Hepatocyte (in vitro differentiated cells): ENCODE measurements around the gene PPHLN1. TPM values are rescaled to one million over a fixed set of nuclear protein-coding genes. Genes with fewer than 3 reads are reported as not detected.

ENCODE experiments used
- DNase-seq: peaks from one replicate; pipeline ENCODE4 v3.0.0-alpha.2; 2016; ENCODE audit warnings: low spot score
- H2AFZ ChIP-seq: fragments of 200-600 bp; sonication (generic); 2 replicates; pipeline ENCODE4 v1.6.0; 2016; ENCODE audit warnings: antibody characterized with exemption, mild to moderate bottlenecking
- H3K27ac ChIP-seq: fragments of 200-600 bp; sonication (generic); 2 replicates; pipeline ENCODE4 v1.5.1; 2016; ENCODE audit warnings: mild to moderate bottlenecking
- H3K27me3 ChIP-seq: fragments of 200-600 bp; sonication (generic); 2 replicates; pipeline ENCODE4 v1.6.1; 2016
- H3K36me3 ChIP-seq: fragments of 200-600 bp; sonication (generic); replicated peaks from 2 replicates; pipeline ENCODE4 v1.5.1; 2016; ENCODE audit warnings: low read depth; ENCODE audit not compliant: insufficient read depth
- H3K4me1 ChIP-seq: fragments of 200-600 bp; sonication (generic); 2 replicates; pipeline ENCODE4 v1.5.1; 2016; ENCODE audit warnings: mild to moderate bottlenecking, moderate library complexity; ENCODE audit not compliant: insufficient read depth
- H3K4me2 ChIP-seq: fragments of 200-600 bp; sonication (generic); 2 replicates; pipeline ENCODE4 v1.6.0; 2016
- H3K4me3 ChIP-seq: fragments of 200-600 bp; sonication (generic); 2 replicates; pipeline ENCODE4 v1.5.1; 2016; ENCODE audit warnings: mild to moderate bottlenecking
- H3K79me2 ChIP-seq: fragments of 200-600 bp; sonication (generic); 2 replicates; pipeline ENCODE4 v1.6.0; 2017; ENCODE audit warnings: mild to moderate bottlenecking
- H3K9me2 ChIP-seq: fragments of 200-600 bp; sonication (generic); replicated peaks from 2 replicates; pipeline ENCODE4 v1.6.0; 2017; ENCODE audit warnings: mild to moderate bottlenecking; ENCODE audit not compliant: insufficient read depth
- H3K9me3 ChIP-seq: fragments of 200-600 bp; sonication (generic); 2 replicates; pipeline ENCODE4 v1.5.1; 2016; ENCODE audit warnings: low read depth, mild to moderate bottlenecking
- H4K20me1 ChIP-seq: fragments of 200-600 bp; sonication (generic); 2 replicates; pipeline ENCODE4 v1.6.0; 2016; ENCODE audit warnings: mild to moderate bottlenecking; ENCODE audit not compliant: insufficient read depth, poor library complexity, severe bottlenecking
- CTCF ChIP-seq: fragments of 200-600 bp; sonication (generic); IDR thresholded peaks from 2 replicates; pipeline ENCODE4 v1.5.1; 2016; ENCODE audit warnings: antibody characterized with exemption, mild to moderate bottlenecking; ENCODE audit not compliant: poor library complexity
- EZH2 ChIP-seq: fragments of 200-600 bp; sonication (generic); IDR thresholded peaks from 2 replicates; pipeline ENCODE4 v1.6.1; 2016; ENCODE audit warnings: antibody characterized with exemption, mild to moderate bottlenecking, borderline replicate concordance
- EZH2phosphoT487 ChIP-seq: fragments of 200-600 bp; sonication (generic); IDR thresholded peaks from one replicate; pipeline ENCODE4 v1.6.1; 2018; ENCODE audit warnings: antibody characterized with exemption, mild to moderate bottlenecking, low read depth, moderate library complexity; ENCODE audit not compliant: unreplicated experiment, severe bottlenecking
- WGBS: methylation state at CpG from one replicate; pipeline ENCODE4 v1.1.6; 2016; ENCODE audit warnings: low lambda C conversion rate; ENCODE audit errors: missing lambda C conversion rate; 5-methylcytosine and 5-hydroxymethylcytosine counted together
- polyA plus RNA-seq: library from polyadenylated mRNA; unstranded; fragments of >200 nt; fragmentation: Nextera tagmentation; extraction: Ambion mirVana; gene quantifications from 2 replicates; pipeline ENCODE4 v1.2.1, GENCODE V29; 2016
- total RNA-seq: library from RNA; depleted of rRNA; stranded (reverse); fragments of >200 nt; gene quantifications from 2 replicates; pipeline ENCODE4 v1.2.3, GENCODE V29; 2014

The PPHLN1 gene
- total and polyA plus RNA-seq, 2 experiments from 2014 or later = 38.1 to 65.4 TPM

GRCh38 chr12:42477941-42478340 is 152.0 kb downstream of the PPHLN1 start:
- Histone ChIP-seq H3K4me2 (no peak overlapping the region), H4K20me1 (peaks cover 37% of the 10 kb centered on the region), H2AFZ (no peak overlapping the region)

DNA sequence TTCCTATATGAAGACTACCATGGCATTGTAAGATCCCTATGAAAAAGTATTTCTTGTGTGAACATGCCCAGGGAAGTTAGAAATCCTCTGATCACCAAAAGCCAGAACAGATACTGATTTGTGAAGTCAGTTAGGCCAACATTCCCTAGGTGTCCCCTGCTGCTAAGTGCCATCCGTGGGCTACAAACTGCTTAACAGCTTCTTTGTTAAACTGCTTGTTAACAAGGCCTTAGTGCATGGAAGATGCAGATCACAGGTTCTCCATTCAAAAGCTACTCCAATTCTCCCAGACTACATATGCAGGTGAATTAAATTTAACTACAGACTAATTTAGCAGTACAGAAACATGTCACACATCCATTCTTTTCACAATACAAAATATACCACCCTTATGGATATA is 155.4 kb downstream of the PPHLN1 start:
- H3K79me2 ChIP-seq = peaks cover 78% of the 10 kb centered on the region
- H3K4me2 ChIP-seq = peak overlapping the region; percentile 87
- peaks cover 12% of the 10 kb centered on the region for H3K4me1 ChIP-seq

More at GRCh38 chr12:42477941-42478340, 152.0 kb downstream of the PPHLN1 start:
- Histone ChIP-seq H3K79me2 (peaks cover 90% of the 10 kb centered on the region), H3K9me3 (no peaks in the 10 kb centered on the region), H3K4me1 (peaks cover 13% of the 10 kb centered on the region), H3K4me3 (no peak overlapping the region), H3K36me3 (no peaks in the 10 kb centered on the region), H3K27ac (no peak overlapping the region), H3K27me3 (no peaks in the 10 kb centered on the region), H3K9me2 (no peaks in the 10 kb centered on the region)
- TF ChIP-seq CTCF (no peak), EZH2phosphoT487 (no peak), EZH2 (no peak)
- DNase-seq = no peak
- 57% methylated on average over 1 of the region's 1 CpG for WGBS

DNA sequence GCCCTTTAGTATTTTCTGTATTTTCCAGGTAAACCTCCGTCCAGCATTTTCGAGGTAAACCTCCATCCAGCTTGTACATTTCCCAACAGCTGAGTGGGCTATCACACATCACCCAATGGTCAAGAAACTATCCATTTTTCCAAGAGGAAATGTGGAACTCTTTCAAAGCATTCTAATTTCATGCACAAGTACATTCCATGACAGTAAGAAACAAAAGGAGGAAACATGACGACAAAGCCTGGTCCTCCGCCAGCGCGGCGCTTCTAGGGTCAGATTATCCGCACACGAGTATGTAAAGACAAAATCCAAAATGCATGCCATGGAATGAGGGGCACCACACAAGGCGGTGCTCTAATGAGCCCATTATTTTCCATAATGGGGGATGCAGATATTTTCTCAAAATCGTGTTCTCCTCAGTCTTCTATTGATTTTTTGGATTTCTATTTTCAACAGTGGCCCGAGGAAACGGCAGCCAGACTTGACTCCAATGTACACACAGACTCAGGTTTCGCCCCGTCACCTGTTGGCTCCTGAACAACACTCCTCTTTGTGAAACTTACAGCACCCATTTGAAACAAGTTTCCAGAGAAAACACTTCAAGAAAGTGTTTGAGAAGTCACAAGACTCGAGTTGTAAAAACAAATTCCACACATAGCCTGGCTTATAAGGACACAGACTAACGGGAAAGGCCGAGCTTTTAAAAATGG is 156.2 kb downstream of the PPHLN1 start:
- Histone ChIP-seq H2AFZ (peak overlapping the region; percentile 14), H3K4me2 (peak overlapping the region; percentile 87), H3K4me1 (peaks cover 20% of the 10 kb centered on the region), H3K4me3 (peak overlapping the region; percentile 95), H3K36me3 (no peaks in the 10 kb centered on the region), H3K9me3 (no peaks in the 10 kb centered on the region), H3K9me2 (no peaks in the 10 kb centered on the region), H3K79me2 (peaks cover 78% of the 10 kb centered on the region), H4K20me1 (peaks cover 26% of the 10 kb centered on the region), H3K27ac (peak overlapping the region; percentile 84), H3K27me3 (no peaks in the 10 kb centered on the region)
- TF ChIP-seq EZH2phosphoT487 = no peak
- no peak for TF ChIP-seq CTCF
- no peak for TF ChIP-seq EZH2
- WGBS = 21% methylated on average over 18 of the region's 18 CpGs
- DNase-seq = peak; percentile 39

More for the DNA sequence above, 155.4 kb downstream of the PPHLN1 start:
- no peak overlapping the region for H3K4me3 ChIP-seq
- no peak for DNase-seq
- H4K20me1 ChIP-seq = peaks cover 25% of the 10 kb centered on the region
- H3K27me3 ChIP-seq = no peaks in the 10 kb centered on the region
- no peak overlapping the region for H2AFZ ChIP-seq
- no peaks in the 10 kb centered on the region for H3K36me3 ChIP-seq
- no peak for TF ChIP-seq CTCF
- TF ChIP-seq EZH2 = no peak
- TF ChIP-seq EZH2phosphoT487 = no peak
- no peaks in the 10 kb centered on the region for H3K9me2 ChIP-seq
- WGBS = 33% methylated on average over 1 of the region's 1 CpG
- H3K27ac ChIP-seq = peak overlapping the region; percentile 84
- H3K9me3 ChIP-seq = no peaks in the 10 kb centered on the region
